Activated CD8-positive, alpha-beta memory T cell treated with anti-CD3 and anti-CD28 coated beads, Interleukin-2, amount 50 U/mL, for 48 hours (primary cell): ENCODE results near the gene RARS2.
"Not testable (repeated sequence)": the region's sequence is repeated elsewhere in the genome, so short reads cannot be mapped to it uniquely, and the experiment has no call there.

Experiments
- DNase-seq: peaks from one replicate; pipeline ENCODE4 v3.0.0-alpha.2; 2020

RARS2 gene

GRCh38 chr6:87498048-87498447, 91.7 kb downstream of the RARS2 start:
- no peak for DNase-seq

GRCh38 chr6:87494761-87495422, 94.9 kb downstream of the RARS2 start:
- no peak for DNase-seq

- DNase-seq, result not testable (repeated sequence)
These were observed 100.5 kb downstream of the RARS2 start for GRCh38 chr6:87489326-87489725.

GRCh38 chr6:87487555-87487954, 102.2 kb downstream of the RARS2 start:
- no peak for DNase-seq

GRCh38 chr6:87484491-87484890, 105.3 kb downstream of the RARS2 start:
- no peak for DNase-seq

- no peak for DNase-seq
These were observed 105.9 kb downstream of the RARS2 start for GRCh38 chr6:87483929-87484328.

- no peak for DNase-seq
These were observed 107.4 kb downstream of the RARS2 start for GRCh38 chr6:87482366-87482765.

GRCh38 chr6:87481931-87482330, 107.9 kb downstream of the RARS2 start:
- no peak for DNase-seq

- DNase-seq, result no peak
These were observed 116.3 kb downstream of the RARS2 start for GRCh38 chr6:87473419-87473903.

GRCh38 chr6:87472525-87473418, 117.0 kb downstream of the RARS2 start, which contains the start of gene SLC35A1:
Gene SLC35A1, plus strand, starts transcription at chr6:87472974. Its CDS starts 30 bp downstream, at chr6:87473004.
- DNase-seq, result peak; percentile 92

- no peak for DNase-seq
These were observed 124.7 kb downstream of the RARS2 start for GRCh38 chr6:87465051-87465450.
